HCT116 (cell line): ENCODE data around the gene ACTG1. TPM values are rescaled to one million over a fixed set of nuclear protein-coding genes. Genes with fewer than 3 reads are reported as not detected.

Source experiments
- ATAC-seq: fragments of 200-7000 bp; cut with Tn5 transposase; 2 replicates; pipeline ENCODE4 v1.9.1; 2020; ENCODE audit warnings: mild to moderate bottlenecking, moderate library complexity
- BruUV-seq: library from RNA; stranded (reverse); fragments of 400-500 nt; replicated peaks from 2 replicates; lab custom pipeline; 2021; lab: Mats Ljungman, UMichigan
- CTCF ChIA-PET: fragments of 300-600 bp; sonication (Branson Sonifier 250); formaldehyde crosslinking; loops from one replicate; lab custom pipeline; 2021; ENCODE audit warnings: antibody characterized with exemption; lab: Charles Lee
- POLR2A ChIA-PET: fragments of 300-600, 350-600 bp; sonication (Branson Sonifier 250); formaldehyde crosslinking; loops from one replicate; lab custom pipeline; 2021; ENCODE audit warnings: antibody characterized with exemption; lab: Charles Lee
- RAD21 ChIA-PET, 2 experiments: fragments of 300-600 bp; sonication (Branson Sonifier 250); formaldehyde crosslinking; loops; one replicate each; lab custom pipeline; 2023; ENCODE audit warnings: low total read pairs in 2 of 2; ENCODE audit not compliant: uncharacterized antibody in 2 of 2, unreplicated experiment in 2 of 2, low non-redundant PET in 1 of 2; lab: Charles Lee
- DNase-seq: peaks from one replicate; pipeline ENCODE4 v3.0.0-alpha.2; 2010; ENCODE audit warnings: low read depth, low spot score
- H2AFZ ChIP-seq: fragments of 200-600 bp; shearing (Covaris generic), sonication (generic); 2 replicates; pipeline ENCODE4 v1.6.1; 2017; ENCODE audit warnings: low read depth, mixed run types, mixed read lengths, antibody characterized with exemption, low read length; ENCODE audit not compliant: poor library complexity, severe bottlenecking
- H3K27ac ChIP-seq: 2 replicates; pipeline ENCODE4 v1.5.1; 2012; ENCODE audit warnings: low read depth, low read length
- H3K27me3 ChIP-seq: fragments of 200-600 bp; sonication (generic); 2 replicates; pipeline ENCODE4 v1.6.1; 2016; ENCODE audit warnings: mixed run types, low read length, mixed read lengths; ENCODE audit not compliant: insufficient read depth
- H3K36me3 ChIP-seq, 2 experiments: fragments of 200-500 bp in 1 of 2; fragments of 200-600 bp in 1 of 2; sonication (Bioruptor generic) in 1 of 2; sonication (generic) in 1 of 2; 2 replicates each; pipeline versions ENCODE4 v1.5.1 to v1.6.1; 2014 to 2016; ENCODE audit warnings: low read length in 2 of 2, inconsistent platforms in 1 of 2, mixed read lengths in 1 of 2, mixed run types in 1 of 2; ENCODE audit not compliant: insufficient read depth in 2 of 2, control insufficient read depth in 1 of 2
- H3K4me1 ChIP-seq, 2 experiments: fragments of 200-600 bp in 1 of 2; sonication (generic) in 1 of 2; 2 replicates each; pipeline versions ENCODE4 v1.5.1 to v1.6.1; 2012 to 2017; ENCODE audit warnings: low read length in 2 of 2, inconsistent platforms in 1 of 2, mild to moderate bottlenecking in 1 of 2, mixed read lengths in 1 of 2, mixed run types in 1 of 2, moderate library complexity in 1 of 2; ENCODE audit not compliant: insufficient read depth in 2 of 2, control insufficient read depth in 1 of 2
- H3K4me2 ChIP-seq: fragments of 200-600 bp; sonication (generic); 2 replicates; pipeline ENCODE4 v1.6.1; 2017; ENCODE audit warnings: mixed run types, low read length, mixed read lengths
- H3K4me3 ChIP-seq, 2 experiments: fragments of 200-600 bp in 1 of 2; sonication (generic) in 1 of 2; replicated peaks in 1 of 2; 2 replicates each; pipeline ENCODE4 v1.5.1; 2011 to 2016; ENCODE audit warnings: low read length in 2 of 2, control low read depth in 1 of 2, low read depth in 1 of 2, mild to moderate bottlenecking in 1 of 2, mixed read lengths in 1 of 2, mixed run types in 1 of 2
- H3K79me2 ChIP-seq: fragments of 200-600 bp; sonication (generic); 2 replicates; pipeline ENCODE4 v1.6.1; 2017; ENCODE audit warnings: mild to moderate bottlenecking, mixed run types, low read length, moderate library complexity, mixed read lengths; ENCODE audit not compliant: insufficient read depth
- H3K9ac ChIP-seq: fragments of 200-600 bp; sonication (generic); 2 replicates; pipeline ENCODE4 v1.6.1; 2016; ENCODE audit warnings: low read length, mixed read lengths
- H3K9me2 ChIP-seq: fragments of 200-600 bp; sonication (generic), shearing (Covaris generic); 2 replicates; pipeline ENCODE4 v1.6.1; 2017; ENCODE audit warnings: mixed run types, mild to moderate bottlenecking, moderate library complexity; ENCODE audit not compliant: insufficient read depth
- H3K9me3 ChIP-seq, 2 experiments: fragments of 200-500 bp in 1 of 2; fragments of 200-600 bp in 1 of 2; sonication (Bioruptor generic) in 1 of 2; sonication (generic) in 1 of 2; 2 replicates each; pipeline ENCODE4 v1.6.1; 2014 to 2017; ENCODE audit warnings: low read length in 2 of 2, mixed read lengths in 2 of 2, inconsistent platforms in 1 of 2, low read depth in 1 of 2, mild to moderate bottlenecking in 1 of 2, mixed run types in 1 of 2, moderate library complexity in 1 of 2; ENCODE audit not compliant: control insufficient read depth in 1 of 2, insufficient read depth in 1 of 2
- H4K20me1 ChIP-seq: fragments of 200-600 bp; sonication (generic), shearing (Covaris generic); 2 replicates; pipeline ENCODE4 v1.6.1; 2017; ENCODE audit warnings: mixed run types, mild to moderate bottlenecking, moderate library complexity; ENCODE audit not compliant: insufficient read depth
- CBX3 ChIP-seq: IDR thresholded peaks from 2 replicates; pipeline ENCODE4 v1.6.1; 2012; ENCODE audit warnings: low read depth
- CEBPB ChIP-seq: IDR thresholded peaks from 2 replicates; pipeline ENCODE4 v1.6.1; 2012; ENCODE audit warnings: low read depth
- EGR1 ChIP-seq: IDR thresholded peaks from 2 replicates; pipeline ENCODE4 v1.6.1; 2012; ENCODE audit warnings: low read depth
- EZH2 ChIP-seq: fragments of 200-600 bp; sonication (generic); IDR thresholded peaks from 2 replicates; pipeline ENCODE4 v1.6.1; 2017; ENCODE audit warnings: antibody characterized with exemption, mixed run types
- EZH2phosphoT487 ChIP-seq: fragments of 200-600 bp; IDR thresholded peaks from 2 replicates; pipeline ENCODE4 v1.6.1; 2018; ENCODE audit warnings: antibody characterized with exemption, borderline replicate concordance
- FOSL1 ChIP-seq: IDR thresholded peaks from 2 replicates; pipeline ENCODE4 v1.6.1; 2012; ENCODE audit warnings: low read depth
- JUND ChIP-seq: IDR thresholded peaks from 2 replicates; pipeline ENCODE4 v1.6.1; 2012
- POLR2A ChIP-seq: IDR thresholded peaks from 2 replicates; pipeline ENCODE4 v1.7.0; 2011; ENCODE audit warnings: borderline replicate concordance; ENCODE audit not compliant: insufficient read depth, insufficient read length; ENCODE audit errors: extremely low read depth
- POLR2AphosphoS5 ChIP-seq: IDR thresholded peaks from 2 replicates; pipeline ENCODE4 v1.6.1; 2011; ENCODE audit warnings: mild to moderate bottlenecking, low read depth, low read length, moderate library complexity
- RAD21 ChIP-seq: IDR thresholded peaks from 2 replicates; pipeline ENCODE4 v1.6.1; 2012; ENCODE audit warnings: low read depth, mild to moderate bottlenecking
- SIN3A ChIP-seq: IDR thresholded peaks from 2 replicates; pipeline ENCODE4 v1.6.1; 2012; ENCODE audit warnings: low read depth
- SP1 ChIP-seq: IDR thresholded peaks from 2 replicates; pipeline ENCODE4 v1.6.1; 2012; ENCODE audit warnings: low read depth
- YY1 ChIP-seq: IDR thresholded peaks from 2 replicates; pipeline ENCODE4 v1.6.1; 2011; ENCODE audit warnings: low read length, low read depth, moderate library complexity, mild to moderate bottlenecking; ENCODE audit not compliant: insufficient replicate concordance; ENCODE audit errors: extremely low read depth
- ZBTB33 ChIP-seq: IDR thresholded peaks from 2 replicates; pipeline ENCODE4 v1.6.1; 2011; ENCODE audit warnings: mild to moderate bottlenecking, low read length, moderate library complexity; ENCODE audit not compliant: insufficient replicate concordance; ENCODE audit errors: extremely low read depth
- intact Hi-C: fragments of 100-400 bp; cut with micrococcal nuclease; formaldehyde crosslinking; loops from 2 replicates; pipeline ENCODE4 v1.10.0; 2022
- total RNA-seq: library from RNA; stranded (reverse); gene quantifications from one replicate; pipeline ENCODE4 v1.2.1, GENCODE V29; 2021; ENCODE audit not compliant: unreplicated experiment
- TF ChIP-seq, protein P1 (sequence below): IDR thresholded peaks from 2 replicates; pipeline ENCODE4 v1.6.1; 2012
- TF ChIP-seq, protein P2 (sequence below), 3 experiments: fragments of 200-600 bp in 1 of 3; sonication (generic) in 1 of 3; IDR thresholded peaks in 2 of 3; conservative IDR thresholded peaks in 1 of 3; 2 replicates each; pipeline ENCODE4 v1.5.1; 2012 to 2017; ENCODE audit warnings: low read depth in 2 of 3, low read length in 2 of 3, antibody characterized with exemption in 1 of 3, borderline replicate concordance in 1 of 3, control low read depth in 1 of 3, mild to moderate bottlenecking in 1 of 3, mixed read lengths in 1 of 3, mixed run types in 1 of 3, moderate library complexity in 1 of 3; ENCODE audit not compliant: insufficient read depth in 1 of 3
- TF ChIP-seq, protein P3 (sequence below): IDR thresholded peaks from 2 replicates; pipeline ENCODE4 v1.6.1; 2012
- TF ChIP-seq, protein P4 (sequence below): IDR thresholded peaks from 2 replicates; pipeline ENCODE4 v1.6.1; 2012; ENCODE audit warnings: low read depth

ACTG1 gene
- total RNA-seq, 1 experiment from 2014 or later: 6,223 TPM

DNA sequence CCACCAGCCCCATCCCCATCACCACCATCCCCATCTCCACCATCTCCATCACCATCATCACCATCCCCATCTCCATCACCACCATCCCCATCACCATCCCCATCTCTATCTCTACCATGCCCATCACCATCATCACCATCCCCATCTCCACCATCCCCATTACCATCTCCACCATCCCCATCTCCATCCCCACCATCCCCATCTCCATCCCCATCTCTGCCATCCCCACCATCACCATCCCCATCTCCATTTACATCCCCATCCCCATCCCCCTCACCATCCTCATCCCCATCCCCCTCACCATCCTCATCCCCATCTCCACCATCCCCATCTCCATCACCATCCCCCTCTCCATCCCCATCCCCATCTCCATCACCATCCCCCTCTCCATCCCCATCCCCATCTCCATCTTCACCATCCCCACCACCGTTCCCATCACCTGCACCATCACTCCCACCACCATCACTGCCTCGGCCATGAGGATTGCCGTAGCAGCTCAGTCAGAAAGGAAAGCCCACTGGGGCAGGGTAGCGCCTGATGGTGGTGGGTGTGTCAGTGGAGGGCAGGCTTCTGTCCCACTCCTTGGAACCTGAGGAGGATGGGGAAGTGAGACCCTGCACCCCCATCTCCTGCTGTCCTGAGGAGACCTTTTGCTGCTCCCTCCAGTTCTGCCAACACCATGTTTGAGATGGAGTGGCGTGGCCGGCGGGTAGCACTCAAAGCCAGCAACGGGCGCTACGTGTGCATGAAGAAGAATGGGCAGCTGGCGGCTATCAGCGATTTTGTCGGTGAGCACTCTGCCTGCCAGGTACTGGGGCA, 23.1 kb upstream of the ACTG1 start:
- no peaks in the 10 kb centered on the region for H3K27me3 ChIP-seq
- H3K27ac ChIP-seq: no peak overlapping the region
- ChIA-PET POLR2A (no interaction called here), RAD21 (no interaction called here)
- peaks cover 3 to 7% of the 10 kb centered on the region in 2 experiments; a peak in 2 of 4 replicates for H3K4me1 ChIP-seq
- H4K20me1 ChIP-seq: no peaks in the 10 kb centered on the region
- H2AFZ ChIP-seq: no peak overlapping the region
- peaks cover 0 to 5% of the 10 kb centered on the region in 2 experiments; a peak in 1 of 4 replicates for H3K36me3 ChIP-seq
- BruUV-seq: no TSS peak
- no peak for TF ChIP-seq EZH2
- no peak for TF ChIP-seq SIN3A
- no peak for TF ChIP-seq CEBPB
- TF ChIP-seq, protein P1, sequence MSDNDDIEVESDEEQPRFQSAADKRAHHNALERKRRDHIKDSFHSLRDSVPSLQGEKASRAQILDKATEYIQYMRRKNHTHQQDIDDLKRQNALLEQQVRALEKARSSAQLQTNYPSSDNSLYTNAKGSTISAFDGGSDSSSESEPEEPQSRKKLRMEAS: no peak
- TF ChIP-seq ZBTB33: no peak
- no peak for TF ChIP-seq EGR1
- TF ChIP-seq SP1: no peak
- no peak for TF ChIP-seq JUND
- TF ChIP-seq, protein P2, sequence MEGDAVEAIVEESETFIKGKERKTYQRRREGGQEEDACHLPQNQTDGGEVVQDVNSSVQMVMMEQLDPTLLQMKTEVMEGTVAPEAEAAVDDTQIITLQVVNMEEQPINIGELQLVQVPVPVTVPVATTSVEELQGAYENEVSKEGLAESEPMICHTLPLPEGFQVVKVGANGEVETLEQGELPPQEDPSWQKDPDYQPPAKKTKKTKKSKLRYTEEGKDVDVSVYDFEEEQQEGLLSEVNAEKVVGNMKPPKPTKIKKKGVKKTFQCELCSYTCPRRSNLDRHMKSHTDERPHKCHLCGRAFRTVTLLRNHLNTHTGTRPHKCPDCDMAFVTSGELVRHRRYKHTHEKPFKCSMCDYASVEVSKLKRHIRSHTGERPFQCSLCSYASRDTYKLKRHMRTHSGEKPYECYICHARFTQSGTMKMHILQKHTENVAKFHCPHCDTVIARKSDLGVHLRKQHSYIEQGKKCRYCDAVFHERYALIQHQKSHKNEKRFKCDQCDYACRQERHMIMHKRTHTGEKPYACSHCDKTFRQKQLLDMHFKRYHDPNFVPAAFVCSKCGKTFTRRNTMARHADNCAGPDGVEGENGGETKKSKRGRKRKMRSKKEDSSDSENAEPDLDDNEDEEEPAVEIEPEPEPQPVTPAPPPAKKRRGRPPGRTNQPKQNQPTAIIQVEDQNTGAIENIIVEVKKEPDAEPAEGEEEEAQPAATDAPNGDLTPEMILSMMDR (IDR thresholded peaks at IDR 0.05 in 2 of 3, conservative IDR thresholded peaks at IDR 0.05 in 1 of 3; ENCODE audit: borderline replicate concordance in 1 of 3, insufficient read depth in 1 of 3, low read depth in 2 of 3, low read length in 2 of 3): no peak
- TF ChIP-seq CBX3: no peak
- no peak for TF ChIP-seq POLR2A
- TF ChIP-seq YY1: no peak
- TF ChIP-seq EZH2phosphoT487: no peak
- TF ChIP-seq RAD21: no peak
- no peak for TF ChIP-seq FOSL1
- TF ChIP-seq, protein P3, sequence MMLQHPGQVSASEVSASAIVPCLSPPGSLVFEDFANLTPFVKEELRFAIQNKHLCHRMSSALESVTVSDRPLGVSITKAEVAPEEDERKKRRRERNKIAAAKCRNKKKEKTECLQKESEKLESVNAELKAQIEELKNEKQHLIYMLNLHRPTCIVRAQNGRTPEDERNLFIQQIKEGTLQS: no peak
- TF ChIP-seq, protein P4, sequence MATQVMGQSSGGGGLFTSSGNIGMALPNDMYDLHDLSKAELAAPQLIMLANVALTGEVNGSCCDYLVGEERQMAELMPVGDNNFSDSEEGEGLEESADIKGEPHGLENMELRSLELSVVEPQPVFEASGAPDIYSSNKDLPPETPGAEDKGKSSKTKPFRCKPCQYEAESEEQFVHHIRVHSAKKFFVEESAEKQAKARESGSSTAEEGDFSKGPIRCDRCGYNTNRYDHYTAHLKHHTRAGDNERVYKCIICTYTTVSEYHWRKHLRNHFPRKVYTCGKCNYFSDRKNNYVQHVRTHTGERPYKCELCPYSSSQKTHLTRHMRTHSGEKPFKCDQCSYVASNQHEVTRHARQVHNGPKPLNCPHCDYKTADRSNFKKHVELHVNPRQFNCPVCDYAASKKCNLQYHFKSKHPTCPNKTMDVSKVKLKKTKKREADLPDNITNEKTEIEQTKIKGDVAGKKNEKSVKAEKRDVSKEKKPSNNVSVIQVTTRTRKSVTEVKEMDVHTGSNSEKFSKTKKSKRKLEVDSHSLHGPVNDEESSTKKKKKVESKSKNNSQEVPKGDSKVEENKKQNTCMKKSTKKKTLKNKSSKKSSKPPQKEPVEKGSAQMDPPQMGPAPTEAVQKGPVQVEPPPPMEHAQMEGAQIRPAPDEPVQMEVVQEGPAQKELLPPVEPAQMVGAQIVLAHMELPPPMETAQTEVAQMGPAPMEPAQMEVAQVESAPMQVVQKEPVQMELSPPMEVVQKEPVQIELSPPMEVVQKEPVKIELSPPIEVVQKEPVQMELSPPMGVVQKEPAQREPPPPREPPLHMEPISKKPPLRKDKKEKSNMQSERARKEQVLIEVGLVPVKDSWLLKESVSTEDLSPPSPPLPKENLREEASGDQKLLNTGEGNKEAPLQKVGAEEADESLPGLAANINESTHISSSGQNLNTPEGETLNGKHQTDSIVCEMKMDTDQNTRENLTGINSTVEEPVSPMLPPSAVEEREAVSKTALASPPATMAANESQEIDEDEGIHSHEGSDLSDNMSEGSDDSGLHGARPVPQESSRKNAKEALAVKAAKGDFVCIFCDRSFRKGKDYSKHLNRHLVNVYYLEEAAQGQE: no peak
- no peak for TF ChIP-seq POLR2AphosphoS5
- TF ChIP-seq, all 23 proteins: peak for 0
- no peak overlapping the region for H3K9ac ChIP-seq
- no peak for DNase-seq
- H3K9me3 ChIP-seq: peaks cover 0 to 7% of the 10 kb centered on the region in 2 experiments; a peak in 1 of 4 replicates
- no peaks in the 10 kb centered on the region for H3K79me2 ChIP-seq
- intact Hi-C loops: loop anchor here (5.0 kb wide), 1 partner anchor 163 kb away; no protein-coding TSS in a partner anchor
- no peak for ATAC-seq
- no peaks in the 10 kb centered on the region for H3K9me2 ChIP-seq
- H3K4me3 ChIP-seq: no peak overlapping the region
- CTCF ChIA-PET: no interaction called here
- no peak overlapping the region for H3K4me2 ChIP-seq
